Frontal cortex (tissue), 4 donors: ENCODE measurements around the gene DEDD. TPM values are rescaled to one million over a fixed set of nuclear protein-coding genes. Genes with fewer than 3 reads are reported as not detected.
A peak's percentile ranks its signal among the peaks of the same experiment; 100 is the strongest.

Source experiments
- DNase-seq, 2 donors: peaks; one replicate each; pipeline ENCODE4 v3.0.0; 2012; ENCODE audit warnings: low spot score in 2 of 2
- FAIRE-seq: peaks from 2 replicates; lab custom pipeline; 2012; peaks lifted over from hg19 to GRCh38; lab: Jason Lieb, UNC
- small RNA-seq: library from RNA; depleted of rRNA; stranded (forward); fragments of <200 nt; gene quantifications from one replicate; pipeline ENCODE3, GENCODE V24; 2014
- total RNA-seq: library from RNA; depleted of rRNA; stranded (reverse); fragments of >200 nt; gene quantifications from one replicate; pipeline ENCODE4 v1.2.3, GENCODE V29; 2014
- donor health status: control.
- donor health status: control.
- donor health status: control.

DEDD gene
- total RNA-seq, 1 donor from 2014 or later: 21.6 TPM

- no peak for DNase-seq
- FAIRE-seq: no peak
Observed at GRCh38 chr1:161082483-161082882, 50.0 kb downstream of the DEDD start.

GRCh38 chr1:161081519-161081918, 50.9 kb downstream of the DEDD start:
- DNase-seq (no peak), FAIRE-seq (no peak)

- FAIRE-seq: no peak
- no peak for DNase-seq
Observed at GRCh38 chr1:161080441-161081405, 51.7 kb downstream of the DEDD start.

DNA sequence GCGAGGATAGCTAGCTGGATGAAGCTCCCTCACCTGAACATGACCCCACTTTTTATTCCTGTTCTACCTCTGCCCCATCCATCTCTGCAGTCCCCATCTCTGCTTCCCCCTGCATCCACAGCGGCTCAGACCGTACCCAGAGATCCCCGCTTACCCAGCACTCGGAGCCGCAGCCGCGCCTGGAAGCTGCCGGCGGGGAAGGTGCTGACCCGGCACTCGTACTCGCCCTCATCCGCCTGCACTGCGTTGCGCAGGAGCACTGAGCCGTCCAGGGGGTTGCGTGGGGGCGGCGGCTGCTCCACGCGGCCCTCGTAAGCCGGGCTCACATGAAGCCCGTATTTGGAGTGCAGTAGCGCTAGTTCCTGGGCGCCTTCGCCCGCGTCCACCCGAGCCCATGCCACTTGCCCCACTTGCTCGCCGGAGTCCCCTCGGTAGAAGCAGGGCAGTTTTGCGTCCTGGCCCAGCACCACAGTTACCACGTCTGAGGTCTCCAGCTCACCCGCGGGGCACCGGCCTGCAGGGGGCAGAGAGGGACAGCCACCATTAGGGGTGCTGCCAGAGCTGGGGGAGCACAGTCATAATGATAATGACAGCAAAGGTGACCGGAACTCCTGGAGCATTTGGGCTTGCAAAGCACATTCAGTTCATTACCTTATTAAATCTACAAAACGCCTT, 52.9 kb downstream of the DEDD start:
- FAIRE-seq (no peak), DNase-seq (no peak)

GRCh38 chr1:161077426-161077825, 55.0 kb downstream of the DEDD start:
- no peak for FAIRE-seq

GRCh38 chr1:161076410-161076809, 56.1 kb downstream of the DEDD start:
- FAIRE-seq (no peak), DNase-seq (no peak)

More at GRCh38 chr1:161077426-161077825, 55.0 kb downstream of the DEDD start:
- DNase-seq: no peak

DNA sequence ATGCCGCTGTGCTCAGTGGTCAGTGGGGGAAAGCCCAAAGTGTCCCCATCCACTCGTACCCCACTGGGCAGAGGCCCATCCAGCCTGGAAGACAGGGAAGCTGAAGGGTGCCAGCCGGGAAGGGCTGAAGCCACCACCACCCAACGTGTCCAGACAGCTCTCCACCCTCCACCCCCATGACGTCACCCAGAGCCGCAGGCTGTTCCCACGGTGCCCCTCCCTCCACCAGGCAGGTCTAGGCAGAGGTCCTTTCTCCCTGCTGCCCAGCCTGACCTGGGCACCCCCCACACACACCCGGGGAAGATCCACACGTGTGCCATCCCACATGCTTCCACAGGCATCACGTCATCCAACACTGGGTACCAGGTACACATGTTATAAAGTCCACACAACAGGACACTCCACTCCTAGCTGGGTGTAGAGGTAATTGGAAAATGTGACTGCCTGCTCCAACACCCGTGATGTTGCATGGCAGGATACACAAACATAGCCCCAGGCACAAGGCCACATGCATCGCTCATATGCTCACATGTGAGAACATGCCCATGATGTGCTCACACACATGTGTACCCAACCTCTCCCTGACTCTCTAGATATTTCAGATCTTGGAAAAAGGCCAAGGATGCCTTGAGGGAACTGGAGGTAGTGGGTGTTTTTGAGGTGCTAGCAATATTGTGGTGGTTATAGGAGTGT, 57.6 kb downstream of the DEDD start:
- FAIRE-seq (no peak), DNase-seq (no peak)

DNA sequence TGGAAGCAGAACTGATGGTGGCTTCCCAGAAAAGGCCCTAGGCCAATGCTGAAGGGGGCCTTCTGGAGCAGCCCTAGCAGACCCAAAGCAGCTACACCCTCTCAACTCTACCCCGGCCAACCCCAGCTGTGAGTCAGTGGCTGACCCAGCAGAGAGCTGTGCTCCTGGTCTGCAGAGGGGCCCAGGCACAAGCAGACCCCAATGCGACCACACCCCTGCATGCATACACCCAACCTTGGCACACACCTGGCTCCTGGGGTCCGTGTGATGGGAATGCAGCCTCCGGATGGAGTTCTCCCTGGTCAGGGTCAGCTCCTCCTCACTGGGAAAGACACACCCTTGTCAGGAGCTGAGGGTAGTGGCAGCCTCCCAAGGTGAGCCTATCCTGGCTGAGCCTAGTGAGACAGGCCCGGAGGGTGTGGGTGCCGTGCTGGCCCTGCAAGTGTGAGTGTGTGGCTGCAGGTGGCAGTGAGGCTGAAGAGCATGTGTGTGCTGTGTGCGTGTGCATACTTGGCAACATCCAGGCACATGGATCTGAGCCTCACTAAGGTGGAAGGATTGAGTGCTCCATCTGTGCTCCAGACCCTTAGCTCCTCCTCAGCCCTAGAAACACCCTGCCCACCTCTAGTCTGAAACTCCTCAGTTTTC, 58.9 kb downstream of the DEDD start:
- DNase-seq (no peak), FAIRE-seq (no peak)

DNA sequence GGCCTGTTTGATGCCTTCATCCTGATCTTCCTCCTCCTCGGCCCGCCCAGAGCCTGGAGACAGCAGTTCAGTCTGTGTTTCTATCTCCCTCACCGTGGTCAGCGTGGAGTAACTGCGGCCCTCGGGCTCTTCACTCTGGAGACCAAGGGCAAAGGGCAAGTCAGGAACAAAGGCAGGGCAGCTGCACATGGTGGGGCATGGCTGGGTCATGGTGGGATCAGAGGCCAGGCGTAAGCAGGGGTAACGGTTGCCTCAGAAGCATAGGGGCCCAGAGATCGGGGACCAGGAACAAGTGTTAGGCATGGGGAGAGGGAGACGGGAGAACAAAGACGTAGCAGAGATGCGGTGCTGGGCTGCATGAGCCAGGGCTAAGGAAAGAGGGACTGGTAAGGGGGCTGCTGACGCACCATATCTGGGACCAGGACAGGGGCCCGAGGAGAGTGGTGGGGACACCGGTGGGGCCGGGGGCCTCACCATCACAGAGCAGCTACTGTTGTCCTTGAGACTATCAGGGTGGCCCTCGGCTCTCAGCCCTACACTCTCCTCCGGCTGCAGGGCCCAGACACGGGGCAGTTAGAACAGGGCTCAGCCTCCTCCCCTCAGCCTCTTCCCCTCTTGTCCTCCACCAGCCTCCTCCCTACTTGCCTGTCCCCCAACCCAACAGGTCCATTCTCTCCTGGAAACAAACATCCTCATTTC, 59.6 kb downstream of the DEDD start:
- FAIRE-seq (no peak), DNase-seq (no peak)

GRCh38 chr1:161071886-161072371, 60.5 kb downstream of the DEDD start:
- DNase-seq: peak in 1 of 2 donors; percentile 41
- no peak for FAIRE-seq

Small RNAs within 50 kb of the gene (small RNA-seq; reads per million reads assigned to genes)
- not detected for gene RF01225

Other genes starting within 250 kb of the DEDD start
- gene ITLN1, start 247.5 kb downstream of the DEDD start, total RNA-seq: not detected
- gene ITLN2, start 177.9 kb downstream of the DEDD start, total RNA-seq: not detected
- 9.4 TPM for gene F11R, start 111.5 kb downstream of the DEDD start, total RNA-seq
- 32.6 TPM for gene TSTD1, start 93.7 kb downstream of the DEDD start, total RNA-seq
- 186 TPM for gene USF1, start 86.7 kb downstream of the DEDD start, total RNA-seq
- gene ARHGAP30, start 62.8 kb downstream of the DEDD start, total RNA-seq: 0.82 TPM
- not detected for gene NECTIN4, start 43.1 kb downstream of the DEDD start, total RNA-seq
- gene KLHDC9, start 34.3 kb downstream of the DEDD start, total RNA-seq: 4.5 TPM
- 53.8 TPM for gene PFDN2, start 14.6 kb downstream of the DEDD start, total RNA-seq
- 14.7 TPM for gene NIT1, start 14.6 kb downstream of the DEDD start, total RNA-seq
- gene UFC1, start 21.3 kb upstream of the DEDD start, total RNA-seq: 138 TPM
- 8.2 TPM for gene USP21, start 26.8 kb upstream of the DEDD start, total RNA-seq
- gene PPOX, start 33.8 kb upstream of the DEDD start, total RNA-seq: 26.5 TPM
- 16.3 TPM for gene B4GALT3, start 44.8 kb upstream of the DEDD start, total RNA-seq
- 0.41 TPM for gene ADAMTS4, start 66.4 kb upstream of the DEDD start, total RNA-seq
- gene NDUFS2, start 69.7 kb upstream of the DEDD start, total RNA-seq: 143 TPM
- gene FCER1G, start 82.6 kb upstream of the DEDD start, total RNA-seq: 2.0 TPM
- not detected for gene APOA2, start 91.0 kb upstream of the DEDD start, total RNA-seq
- gene TOMM40L, start 93.4 kb upstream of the DEDD start, total RNA-seq: 22.4 TPM
- gene NR1I3, start 105.5 kb upstream of the DEDD start, total RNA-seq: not detected
- 6.9 TPM for gene PCP4L1, start 126.1 kb upstream of the DEDD start, total RNA-seq
- gene MPZ, start 177.3 kb upstream of the DEDD start, total RNA-seq: 1.6 TPM
- 14.7 TPM for gene SDHC, start 181.7 kb upstream of the DEDD start, total RNA-seq
- gene CFAP126, start 235.2 kb upstream of the DEDD start, total RNA-seq: not detected